ENCODE data around the gene NPL.

NPL gene

DNA sequence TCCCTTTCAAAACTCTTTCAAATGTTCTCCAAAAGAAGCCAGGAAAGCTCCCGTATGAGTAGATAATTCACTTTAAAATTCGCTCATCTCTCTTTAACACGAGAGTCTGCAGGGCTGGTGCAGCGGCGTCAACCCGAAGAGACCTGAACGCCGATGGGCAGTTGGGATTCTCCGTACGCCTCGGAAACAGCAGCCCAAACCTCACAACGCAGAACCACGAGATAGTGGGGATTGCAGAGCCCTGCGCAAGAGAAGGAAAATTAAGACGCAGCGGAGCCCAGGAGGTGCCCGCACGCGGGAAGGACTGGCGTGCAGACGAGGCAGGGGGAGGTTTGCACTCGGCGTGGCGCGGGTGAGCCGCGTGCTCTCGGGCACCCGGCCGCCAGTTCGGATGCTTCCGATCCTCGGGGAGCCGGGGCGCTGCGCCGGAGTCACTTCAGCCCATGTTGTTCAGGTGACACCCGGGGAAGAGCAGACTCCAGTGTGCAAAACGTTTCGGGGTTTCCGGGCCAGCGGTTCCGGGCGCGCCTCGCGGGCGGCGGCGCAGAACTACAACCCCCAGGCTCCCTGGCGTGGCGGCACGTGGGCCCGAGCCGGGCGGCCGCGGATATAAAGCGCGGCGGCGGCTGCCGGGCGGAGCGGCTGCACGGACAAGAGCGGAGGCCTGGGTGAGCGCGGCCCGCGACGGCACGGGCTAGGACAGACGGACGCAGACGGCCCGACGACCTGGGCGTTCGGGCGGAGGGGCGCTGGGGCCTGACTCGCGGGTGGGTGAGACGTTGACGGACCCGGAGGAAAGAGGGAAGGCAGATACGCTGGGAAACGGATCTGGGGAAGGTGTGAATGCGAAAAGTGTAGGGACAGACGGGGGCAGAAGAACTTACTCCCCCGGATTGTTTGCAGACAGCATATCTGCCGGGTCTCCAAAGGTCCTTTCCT is at the start of gene NPL:
Gene NPL, plus strand, starts transcription at position 636 of the 939 bp plus-strand sequence. CDS start 4,599 bp downstream, outside the sequence.
- in situ Hi-C loops (cut with MboI; ENCODE audit: low pct_unique_long_range_greater_than_20kb, low sequenced_read_pairs): loop anchor here (10.0 to 25.0 kb wide), 2 partner anchors 185 to 702 kb away; partner anchors contain the start of gene RGS16

GRCh38 chr1:182740120-182740519 is 49.5 kb upstream of the NPL start:
- no peak for DNase-seq
- in situ Hi-C loops (cut with MboI; ENCODE audit: low pct_unique_long_range_greater_than_20kb, low sequenced_read_pairs): no loop called here

More for the DNA sequence above, at the start of gene NPL:
- DNase-seq: peak; percentile 83

- no peak for DNase-seq
- in situ Hi-C loops (cut with MboI; ENCODE audit: low pct_unique_long_range_greater_than_20kb, low sequenced_read_pairs): no loop called here
Measured at GRCh38 chr1:182742780-182743179, 46.8 kb upstream of the NPL start.

- in situ Hi-C loops (cut with MboI; ENCODE audit: low pct_unique_long_range_greater_than_20kb, low sequenced_read_pairs): no loop called here
- DNase-seq: no peak
Measured at GRCh38 chr1:182752077-182752988, 37.2 kb upstream of the NPL start.

DNA sequence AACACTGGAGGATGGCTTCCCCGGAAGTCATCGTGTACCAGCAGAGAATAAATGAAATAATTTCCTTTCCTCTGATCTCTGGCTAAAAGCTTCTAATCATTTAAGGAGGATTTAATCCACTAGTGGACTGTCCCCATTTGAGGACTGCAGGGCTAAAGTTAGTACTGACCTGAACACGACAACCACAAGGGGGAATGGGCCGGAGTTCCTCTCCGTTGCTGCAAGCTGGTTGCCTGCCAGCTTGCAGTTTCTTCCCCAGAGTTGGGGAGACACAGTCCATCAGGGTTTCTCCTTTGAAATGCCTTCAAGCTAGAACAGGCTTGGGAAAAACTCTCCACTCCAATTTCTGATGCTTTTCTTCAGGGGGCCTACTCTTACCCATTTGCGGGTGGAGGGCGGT is 35.5 kb upstream of the NPL start:
- no peak for DNase-seq
- in situ Hi-C loops (cut with MboI; ENCODE audit: low pct_unique_long_range_greater_than_20kb, low sequenced_read_pairs): no loop called here

- DNase-seq: no peak
Measured at GRCh38 chr1:182754543-182755314, 34.8 kb upstream of the NPL start.

DNA sequence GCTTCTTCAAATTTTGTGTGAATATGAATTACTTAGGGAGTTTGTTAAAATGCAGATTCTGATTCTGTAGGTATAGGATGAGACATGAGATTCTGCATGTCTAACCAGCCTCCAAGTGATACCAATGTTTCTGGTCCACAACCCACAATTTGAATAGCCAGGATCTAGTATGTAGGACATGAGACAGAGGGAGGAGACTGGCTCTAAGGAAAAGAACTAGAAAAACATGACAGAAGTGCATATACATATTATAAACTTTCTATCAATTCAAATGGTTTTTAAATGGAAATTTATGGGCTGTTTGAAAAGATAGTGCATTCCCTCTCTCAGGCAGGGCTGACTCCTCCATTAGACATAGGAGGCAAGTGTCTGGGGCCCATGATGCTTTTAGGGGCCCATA is 33.9 kb upstream of the NPL start:
- DNase-seq: no peak
- in situ Hi-C loops (cut with MboI; ENCODE audit: low pct_unique_long_range_greater_than_20kb, low sequenced_read_pairs): no loop called here

More at GRCh38 chr1:182754543-182755314, 34.8 kb upstream of the NPL start:
- in situ Hi-C loops (cut with MboI; ENCODE audit: low pct_unique_long_range_greater_than_20kb, low sequenced_read_pairs): no loop called here

DNA sequence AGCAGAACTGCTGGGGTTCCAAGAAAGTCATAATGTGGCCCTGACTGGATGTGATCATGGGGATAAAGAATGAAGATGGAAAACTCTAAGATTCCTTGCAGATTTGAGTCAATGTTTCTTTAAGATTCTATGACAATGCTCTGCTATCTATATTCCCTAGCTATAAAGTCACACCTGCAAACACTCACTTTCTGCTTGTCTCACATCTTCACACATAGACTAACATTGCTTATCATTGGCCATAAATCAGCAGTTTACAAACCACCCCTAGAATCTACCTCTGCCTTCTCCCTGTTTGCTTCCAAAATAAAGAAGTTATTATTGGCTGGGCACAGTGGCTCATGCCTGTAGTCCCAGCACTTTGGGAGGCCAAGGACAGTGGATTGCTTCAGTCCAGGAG is 33.1 kb upstream of the NPL start:
- DNase-seq: no peak
- in situ Hi-C loops (cut with MboI; ENCODE audit: low pct_unique_long_range_greater_than_20kb, low sequenced_read_pairs): no loop called here

- DNase-seq: peak; percentile 71
- in situ Hi-C loops (cut with MboI; ENCODE audit: low pct_unique_long_range_greater_than_20kb, low sequenced_read_pairs): no loop called here
Measured at GRCh38 chr1:182761396-182762395, 27.9 kb upstream of the NPL start.

DNA sequence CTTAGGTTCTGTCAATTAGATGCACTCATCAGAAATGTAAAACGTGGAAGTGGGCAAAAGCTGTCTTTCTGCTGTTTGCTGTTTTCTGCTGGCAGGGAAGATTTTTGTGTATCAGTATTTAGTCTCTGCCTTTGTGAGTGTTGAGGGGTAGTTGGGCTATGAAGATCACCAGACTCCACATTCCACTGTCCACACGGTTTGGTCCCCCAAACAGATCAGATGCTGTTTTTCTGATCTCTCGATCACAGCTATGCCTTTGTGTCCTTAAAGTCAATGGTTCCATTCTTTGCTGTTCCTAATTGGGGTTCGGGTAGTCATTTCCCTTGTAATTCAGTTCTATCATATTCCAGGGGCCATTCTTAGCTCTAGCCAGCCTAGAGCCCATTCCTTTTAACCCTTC is 27.0 kb upstream of the NPL start:
- no peak for DNase-seq
- in situ Hi-C loops (cut with MboI; ENCODE audit: low pct_unique_long_range_greater_than_20kb, low sequenced_read_pairs): no loop called here

- in situ Hi-C loops (cut with MboI; ENCODE audit: low pct_unique_long_range_greater_than_20kb, low sequenced_read_pairs): no loop called here
- DNase-seq: no peak
Measured at GRCh38 chr1:182764029-182764727, 25.4 kb upstream of the NPL start.

DNA sequence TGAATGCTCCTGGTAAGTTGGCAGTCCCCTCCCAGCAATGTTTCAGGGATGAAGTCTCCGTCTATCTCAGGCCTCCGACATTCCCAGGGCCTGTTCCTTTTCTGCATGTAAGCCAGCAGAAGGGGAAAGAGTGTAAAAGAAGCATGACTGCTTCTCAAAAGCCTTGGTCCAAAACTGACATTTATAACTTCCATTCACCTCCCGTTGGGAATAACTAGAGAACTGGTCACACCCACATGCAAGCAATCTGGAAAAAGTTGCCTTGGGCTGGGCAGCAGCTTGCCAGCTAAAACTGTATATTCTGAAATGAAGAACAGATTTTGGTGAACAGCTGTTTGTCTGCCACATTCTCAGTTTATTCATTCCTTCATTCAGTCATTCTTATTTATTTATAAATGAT is 24.2 kb upstream of the NPL start:
- in situ Hi-C loops (cut with MboI; ENCODE audit: low pct_unique_long_range_greater_than_20kb, low sequenced_read_pairs): no loop called here
- DNase-seq: no peak

GRCh38 chr1:182766050-182766449 is 23.5 kb upstream of the NPL start:
- DNase-seq: no peak
- in situ Hi-C loops (cut with MboI; ENCODE audit: low pct_unique_long_range_greater_than_20kb, low sequenced_read_pairs): no loop called here

GRCh38 chr1:182766881-182767645 is 22.5 kb upstream of the NPL start:
- no peak for DNase-seq
- in situ Hi-C loops (cut with MboI; ENCODE audit: low pct_unique_long_range_greater_than_20kb, low sequenced_read_pairs): no loop called here

- in situ Hi-C loops (cut with MboI; ENCODE audit: low pct_unique_long_range_greater_than_20kb, low sequenced_read_pairs): no loop called here
- DNase-seq: no peak
Measured at GRCh38 chr1:182768963-182769362, 20.6 kb upstream of the NPL start.

GRCh38 chr1:182770232-182770631 is 19.3 kb upstream of the NPL start:
- no peak for DNase-seq
- in situ Hi-C loops (cut with MboI; ENCODE audit: low pct_unique_long_range_greater_than_20kb, low sequenced_read_pairs): no loop called here

All from KBM-7 (cell line).